ENCODE results near the gene FAM76A. TPM values are rescaled to one million over a fixed set of nuclear protein-coding genes. Genes with fewer than 3 reads are reported as not detected.
"Not testable (repeated sequence)": the region's sequence is repeated elsewhere in the genome, so short reads cannot be mapped to it uniquely, and the experiment has no call there.

The FAM76A gene
- total RNA-seq, 2 donors from 2014 or later = 7.8 to 18.5 TPM

DNA sequence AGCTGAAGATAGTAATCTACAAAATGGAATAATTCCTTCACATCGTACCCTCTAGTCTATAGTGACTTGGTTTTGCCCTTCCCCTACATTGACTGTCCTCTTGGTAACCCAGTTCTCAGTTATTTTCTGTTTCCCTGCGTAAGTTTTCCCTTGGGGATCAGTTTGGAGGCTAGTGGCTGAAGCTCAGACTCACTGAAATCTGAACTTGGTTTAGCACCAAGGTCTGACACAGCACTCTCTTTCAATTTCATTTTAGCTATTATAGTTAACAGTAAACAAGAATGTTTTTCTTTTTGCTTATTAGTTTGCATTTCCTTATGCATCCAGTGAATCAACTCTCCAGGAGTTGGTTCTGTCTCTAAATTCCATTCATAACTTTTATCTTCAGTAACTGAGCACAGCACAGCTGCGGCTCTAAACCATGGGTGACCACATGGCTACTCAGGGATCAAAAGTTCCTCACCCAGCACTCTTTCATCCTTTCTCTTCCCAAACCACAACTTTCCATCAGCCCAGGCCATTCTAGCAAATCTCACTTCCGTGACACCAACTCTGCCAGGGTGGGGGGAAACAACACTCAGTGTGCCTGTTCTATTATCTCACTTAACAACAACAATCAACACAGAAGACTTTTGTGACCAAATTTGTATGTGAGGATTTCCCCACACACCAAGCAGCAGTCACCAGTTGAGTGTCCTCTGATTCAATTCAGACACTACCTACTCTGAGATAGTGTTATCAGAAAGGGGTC, 36.2 kb upstream of the FAM76A start:
- intact Hi-C loops (cut with DNase I) = no loop called here
- DNase-seq (ENCODE audit: low spot score) = no peak
- Histone ChIP-seq H3K4me1 (replicated peaks) (no peaks in the 10 kb centered on the region), H3K27ac (no peak overlapping the region), H3K4me3 (no peak overlapping the region), H3K36me3 (no peaks in the 10 kb centered on the region), H3K9me3 (no peaks in the 10 kb centered on the region), H3K27me3 (replicated peaks; ENCODE audit: insufficient read depth) (no peaks in the 10 kb centered on the region)
- TF ChIP-seq POLR2AphosphoS5 (IDR thresholded peaks at IDR 0.05) = no peak
- TF ChIP-seq POLR2A (IDR thresholded peaks at IDR 0.05) = no peak
- TF ChIP-seq, protein P1, sequence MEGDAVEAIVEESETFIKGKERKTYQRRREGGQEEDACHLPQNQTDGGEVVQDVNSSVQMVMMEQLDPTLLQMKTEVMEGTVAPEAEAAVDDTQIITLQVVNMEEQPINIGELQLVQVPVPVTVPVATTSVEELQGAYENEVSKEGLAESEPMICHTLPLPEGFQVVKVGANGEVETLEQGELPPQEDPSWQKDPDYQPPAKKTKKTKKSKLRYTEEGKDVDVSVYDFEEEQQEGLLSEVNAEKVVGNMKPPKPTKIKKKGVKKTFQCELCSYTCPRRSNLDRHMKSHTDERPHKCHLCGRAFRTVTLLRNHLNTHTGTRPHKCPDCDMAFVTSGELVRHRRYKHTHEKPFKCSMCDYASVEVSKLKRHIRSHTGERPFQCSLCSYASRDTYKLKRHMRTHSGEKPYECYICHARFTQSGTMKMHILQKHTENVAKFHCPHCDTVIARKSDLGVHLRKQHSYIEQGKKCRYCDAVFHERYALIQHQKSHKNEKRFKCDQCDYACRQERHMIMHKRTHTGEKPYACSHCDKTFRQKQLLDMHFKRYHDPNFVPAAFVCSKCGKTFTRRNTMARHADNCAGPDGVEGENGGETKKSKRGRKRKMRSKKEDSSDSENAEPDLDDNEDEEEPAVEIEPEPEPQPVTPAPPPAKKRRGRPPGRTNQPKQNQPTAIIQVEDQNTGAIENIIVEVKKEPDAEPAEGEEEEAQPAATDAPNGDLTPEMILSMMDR (IDR thresholded peaks at IDR 0.05) = no peak
- WGBS = 82% methylated on average over 4 of the region's 4 CpGs

DNA sequence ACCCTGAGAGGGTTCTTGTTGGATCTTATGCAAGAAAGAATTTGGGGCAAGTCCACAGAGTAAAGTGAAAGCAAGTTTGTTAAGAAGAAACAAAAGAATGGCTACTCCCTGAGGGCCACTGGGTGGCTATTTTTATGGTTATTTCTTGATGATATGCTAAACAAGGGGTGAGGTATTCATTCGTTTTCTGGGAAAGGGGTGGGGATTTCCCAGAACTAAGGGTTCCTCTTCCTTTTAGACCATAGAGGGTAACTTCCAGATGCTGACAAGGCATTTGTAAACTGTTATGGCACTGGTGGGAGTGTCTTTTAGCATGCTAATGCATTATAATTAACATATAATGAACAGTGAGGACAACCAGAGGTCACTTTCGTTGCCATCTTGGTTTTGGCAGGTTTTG, 35.6 kb upstream of the FAM76A start:
- no peak for DNase-seq (ENCODE audit: low spot score)
- Histone ChIP-seq H3K27me3 (replicated peaks; ENCODE audit: insufficient read depth) (no peaks in the 10 kb centered on the region), H3K4me1 (replicated peaks) (no peaks in the 10 kb centered on the region), H3K36me3 (no peaks in the 10 kb centered on the region), H3K9me3 (no peaks in the 10 kb centered on the region), H3K4me3 (no peak overlapping the region), H3K27ac (no peak overlapping the region)
- intact Hi-C loops (cut with DNase I) = no loop called here
- WGBS = 78% methylated on average over 2 of the region's 2 CpGs
- TF ChIP-seq POLR2AphosphoS5 (IDR thresholded peaks at IDR 0.05) (no peak), POLR2A (IDR thresholded peaks at IDR 0.05) (no peak)
- TF ChIP-seq, protein P1 (IDR thresholded peaks at IDR 0.05) = no peak

DNA sequence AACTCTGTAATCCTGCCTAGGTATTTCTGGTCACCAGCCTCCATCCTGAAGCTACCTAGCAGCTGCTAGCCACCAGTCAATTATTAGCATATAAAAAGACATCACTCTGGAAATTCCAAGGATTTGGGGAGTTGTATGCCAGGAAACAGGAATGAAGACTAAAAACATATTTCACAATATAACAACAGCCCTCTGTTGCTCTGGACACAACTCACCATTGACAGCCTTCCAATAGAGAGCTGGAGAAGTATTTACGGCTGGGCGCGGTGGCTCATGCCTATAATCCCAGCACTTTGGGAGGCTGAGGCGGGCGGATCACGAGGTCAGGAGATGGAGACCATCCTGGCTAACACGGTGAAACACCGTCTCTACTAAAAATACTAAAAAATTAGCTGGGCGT, 28.9 kb upstream of the FAM76A start:
- H3K4me3 ChIP-seq; H3K9me3 ChIP-seq; H3K27ac ChIP-seq; H3K27me3 ChIP-seq (replicated peaks; ENCODE audit: insufficient read depth); intact Hi-C loops (cut with DNase I); H3K4me1 ChIP-seq (replicated peaks); H3K36me3 ChIP-seq; DNase-seq (ENCODE audit: low spot score): not testable (repeated sequence)
- 83% methylated on average over 9 of the region's 9 CpGs for WGBS

DNA sequence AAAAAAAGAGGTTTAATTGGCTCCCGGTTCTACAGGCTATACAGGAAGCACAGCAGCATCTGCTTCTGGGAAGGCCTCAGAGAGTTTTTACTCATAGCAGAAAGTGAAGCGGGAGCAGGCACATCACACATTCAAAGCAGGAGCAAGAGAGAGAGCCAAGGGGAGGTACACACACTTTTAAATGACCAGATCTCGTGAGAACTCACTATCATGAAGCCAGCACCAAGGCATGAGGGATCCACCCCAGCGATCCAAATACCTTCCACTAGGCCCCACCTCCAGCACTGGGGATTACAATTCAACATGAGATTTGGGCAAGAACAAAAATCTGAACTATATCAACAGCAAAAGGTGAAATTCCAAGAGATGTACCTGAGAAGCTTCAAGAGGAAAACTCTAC, 20.8 kb upstream of the FAM76A start:
- no peaks in the 10 kb centered on the region for H3K4me1 ChIP-seq (replicated peaks)
- no peak for TF ChIP-seq POLR2AphosphoS5 (IDR thresholded peaks at IDR 0.05)
- TF ChIP-seq, protein P1 (IDR thresholded peaks at IDR 0.05) = no peak
- TF ChIP-seq POLR2A (IDR thresholded peaks at IDR 0.05) = no peak
- H3K36me3 ChIP-seq = no peaks in the 10 kb centered on the region
- H3K9me3 ChIP-seq = no peaks in the 10 kb centered on the region
- WGBS = 78% methylated on average over 4 of the region's 4 CpGs
- H3K27me3 ChIP-seq (replicated peaks; ENCODE audit: insufficient read depth) = no peaks in the 10 kb centered on the region
- H3K27ac ChIP-seq = no peak overlapping the region
- H3K4me3 ChIP-seq = no peak overlapping the region
- no peak for DNase-seq (ENCODE audit: low spot score)
- intact Hi-C loops (cut with DNase I) = no loop called here

DNA sequence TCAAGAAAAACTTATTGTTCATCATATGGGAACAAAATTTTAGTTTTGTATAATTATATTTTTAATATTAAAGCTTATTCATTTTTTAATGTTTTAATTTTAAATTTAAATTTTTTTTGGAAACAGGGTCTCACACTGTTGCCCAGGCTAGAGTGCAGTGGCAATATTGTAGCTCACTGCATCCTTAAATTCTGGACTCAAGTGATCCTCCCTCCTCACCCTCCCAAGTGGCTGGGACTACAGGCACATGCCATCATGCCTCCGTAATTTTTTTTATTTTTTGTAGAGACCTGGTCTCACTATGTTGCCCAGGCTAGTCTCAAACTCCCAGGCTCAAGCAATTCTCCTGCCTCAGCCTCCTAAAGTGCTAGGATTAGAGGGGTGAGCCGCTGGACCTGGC, 20.2 kb upstream of the FAM76A start:
- no peak for TF ChIP-seq POLR2AphosphoS5 (IDR thresholded peaks at IDR 0.05)
- TF ChIP-seq, protein P1 (IDR thresholded peaks at IDR 0.05) = no peak
- TF ChIP-seq POLR2A (IDR thresholded peaks at IDR 0.05) = no peak
- H3K36me3 ChIP-seq = no peaks in the 10 kb centered on the region
- no peaks in the 10 kb centered on the region for H3K9me3 ChIP-seq
- H3K4me1 ChIP-seq (replicated peaks) = no peaks in the 10 kb centered on the region
- WGBS = 69% methylated on average over 2 of the region's 2 CpGs
- no peak overlapping the region for H3K4me3 ChIP-seq
- intact Hi-C loops (cut with DNase I) = no loop called here
- DNase-seq (ENCODE audit: low spot score) = no peak
- no peaks in the 10 kb centered on the region for H3K27me3 ChIP-seq (replicated peaks; ENCODE audit: insufficient read depth)
- no peak overlapping the region for H3K27ac ChIP-seq

Measured in prostate gland (tissue), 2 donors.